PC-3 (cell line): ENCODE results near the gene RPS6KA2. TPM values are rescaled to one million over a fixed set of nuclear protein-coding genes. Genes with fewer than 3 reads are reported as not detected.

Source experiments
- ATAC-seq: fragments of 200-7000 bp; cut with Tn5 transposase; 2 replicates; pipeline ENCODE4 v1.9.1; 2020; ENCODE audit warnings: mild to moderate bottlenecking, moderate library complexity
- BruUV-seq: library from RNA; stranded (reverse); fragments of 400-500 nt; replicated peaks from 2 replicates; lab custom pipeline; 2021; lab: Mats Ljungman, UMichigan
- CTCF ChIA-PET: fragments of 300-600 bp; sonication (Branson Sonifier 250); formaldehyde crosslinking; loops from one replicate; lab custom pipeline; 2022; ENCODE audit warnings: antibody characterized with exemption; lab: Charles Lee
- POLR2A ChIA-PET: fragments of 300-600 bp; sonication (Branson Sonifier 250); formaldehyde crosslinking; loops from one replicate; lab custom pipeline; 2022; ENCODE audit warnings: antibody characterized with exemption; ENCODE audit not compliant: unreplicated experiment; lab: Charles Lee
- DNase-seq: peaks from one replicate; pipeline ENCODE4 v3.0.0-alpha.2; 2015
- H2AFZ ChIP-seq: fragments of 300-600 bp; sonication (generic); 2 replicates; pipeline ENCODE4 v1.6.0; 2016; ENCODE audit warnings: antibody characterized with exemption, low read length
- H3F3A ChIP-seq: fragments of 300-600 bp; sonication (generic); one replicate; pipeline ENCODE4 v1.6.0; 2017; ENCODE audit warnings: antibody characterized with exemption, low read length, control low read depth, mild to moderate bottlenecking; ENCODE audit not compliant: unreplicated experiment
- H3K27ac ChIP-seq: fragments of 300-600 bp; sonication (generic); 2 replicates; pipeline ENCODE4 v1.5.1; 2016; ENCODE audit warnings: mild to moderate bottlenecking, low read length
- H3K27me3 ChIP-seq: fragments of 300-600 bp; sonication (generic); 2 replicates; pipeline ENCODE4 v1.6.1; 2016; ENCODE audit warnings: low read length, mixed read lengths
- H3K36me3 ChIP-seq: fragments of 300-600 bp; sonication (generic); 2 replicates; pipeline ENCODE4 v1.6.1; 2016; ENCODE audit warnings: low read depth, mixed run types, low read length, mixed read lengths
- H3K4me1 ChIP-seq: fragments of 300-600 bp; sonication (generic); 2 replicates; pipeline ENCODE4 v1.5.1; 2016; ENCODE audit warnings: low read length; ENCODE audit not compliant: insufficient read depth
- H3K4me2 ChIP-seq: fragments of 300-600 bp; sonication (generic); 2 replicates; pipeline ENCODE4 v1.6.0; 2016; ENCODE audit warnings: low read length
- H3K4me3 ChIP-seq: fragments of 300-600 bp; sonication (generic); 2 replicates; pipeline ENCODE4 v1.5.1; 2016; ENCODE audit warnings: mild to moderate bottlenecking, low read length, mixed read lengths
- H3K79me2 ChIP-seq: fragments of 300-600 bp; sonication (generic); 2 replicates; pipeline ENCODE4 v1.6.1; 2017; ENCODE audit warnings: low read length, mixed read lengths
- H3K9ac ChIP-seq: fragments of 300-600 bp; sonication (generic); 2 replicates; pipeline ENCODE4 v1.6.0; 2016; ENCODE audit warnings: mild to moderate bottlenecking, low read length
- H3K9me2 ChIP-seq: fragments of 300-600 bp; sonication (generic); replicated peaks from 2 replicates; pipeline ENCODE4 v1.6.1; 2016; ENCODE audit warnings: mixed run types, low read length, mixed read lengths
- H3K9me3 ChIP-seq: fragments of 300-600 bp; sonication (generic); 2 replicates; pipeline ENCODE4 v1.6.1; 2016; ENCODE audit warnings: low read length, mixed read lengths
- H4K20me1 ChIP-seq: fragments of 300-600 bp; sonication (generic); 2 replicates; pipeline ENCODE4 v1.6.1; 2016; ENCODE audit warnings: low read length, mixed read lengths
- EZH2 ChIP-seq: fragments of 300-600 bp; sonication (generic); IDR thresholded peaks from one replicate; pipeline ENCODE4 v1.6.1; 2017; ENCODE audit warnings: antibody characterized with exemption, mild to moderate bottlenecking, low read length; ENCODE audit not compliant: unreplicated experiment
- EZH2phosphoT487 ChIP-seq: fragments of 300-600 bp; sonication (generic); IDR thresholded peaks from 2 replicates; pipeline ENCODE4 v1.6.1; 2018; ENCODE audit warnings: mild to moderate bottlenecking, antibody characterized with exemption, low read length, borderline replicate concordance
- intact Hi-C: fragments of 100-400 bp; cut with micrococcal nuclease; formaldehyde crosslinking; loops from 2 replicates; pipeline ENCODE4 v1.9.0; 2023
- total RNA-seq: library from RNA; depleted of rRNA; stranded (reverse); fragments of >200 nt; gene quantifications from 2 replicates; pipeline ENCODE4 v1.2.3, GENCODE V29; 2014
- TF ChIP-seq, protein P1 (sequence below): fragments of 300-600 bp; sonication (generic); conservative IDR thresholded peaks from 2 replicates; pipeline ENCODE4 v1.5.1; 2017; ENCODE audit warnings: antibody characterized with exemption, low read depth, mild to moderate bottlenecking, low read length

RPS6KA2 gene
- total RNA-seq, 1 experiment from 2014 or later = 5.1 TPM

DNA sequence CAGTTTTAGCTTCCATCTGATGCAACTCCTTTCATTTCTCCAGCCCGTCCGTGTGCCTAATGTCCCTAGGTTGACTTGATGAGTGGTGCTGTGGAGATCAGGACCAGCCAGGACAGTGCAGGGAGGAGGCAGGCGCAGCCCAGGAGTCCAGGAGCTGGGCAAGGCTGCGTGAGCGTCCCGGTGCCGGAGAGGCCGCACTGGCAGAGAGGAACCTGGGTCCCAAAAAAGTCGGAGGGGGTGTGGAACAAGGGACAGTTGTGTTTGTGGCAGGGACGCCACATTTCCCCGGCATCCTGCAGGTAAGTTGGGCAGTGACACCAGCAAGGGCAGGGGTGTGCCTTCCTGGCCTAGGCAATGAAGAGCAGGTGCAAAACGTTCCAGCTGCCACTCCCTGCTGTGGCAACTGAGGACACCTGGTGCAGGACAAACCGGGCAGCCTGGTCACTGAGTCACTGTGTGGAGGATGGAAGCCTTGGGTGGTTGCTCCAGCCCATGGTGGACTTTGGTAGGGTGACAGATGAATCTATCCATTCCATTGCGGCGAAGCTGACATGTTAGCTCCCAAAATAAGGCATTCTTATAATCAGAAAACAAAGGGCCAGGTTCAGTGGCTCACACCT lies 93.7 kb downstream of the RPS6KA2 start:
- ATAC-seq (no peak), DNase-seq (peak; percentile 20)
- H3K9ac ChIP-seq = no peak overlapping the region; the same call in 1 of the 2 replicates
- no peaks in the 10 kb centered on the region for H3K9me3 ChIP-seq
- no peak overlapping the region for H3K4me3 ChIP-seq
- intact Hi-C loops = loop anchor here (5.0 kb wide), 2 partner anchors 39 to 94 kb away; partner anchors contain the start of gene RPS6KA2
- CTCF ChIA-PET = no interaction called here
- no peak for TF ChIP-seq EZH2
- no peak for TF ChIP-seq EZH2phosphoT487
- TF ChIP-seq, protein P1, sequence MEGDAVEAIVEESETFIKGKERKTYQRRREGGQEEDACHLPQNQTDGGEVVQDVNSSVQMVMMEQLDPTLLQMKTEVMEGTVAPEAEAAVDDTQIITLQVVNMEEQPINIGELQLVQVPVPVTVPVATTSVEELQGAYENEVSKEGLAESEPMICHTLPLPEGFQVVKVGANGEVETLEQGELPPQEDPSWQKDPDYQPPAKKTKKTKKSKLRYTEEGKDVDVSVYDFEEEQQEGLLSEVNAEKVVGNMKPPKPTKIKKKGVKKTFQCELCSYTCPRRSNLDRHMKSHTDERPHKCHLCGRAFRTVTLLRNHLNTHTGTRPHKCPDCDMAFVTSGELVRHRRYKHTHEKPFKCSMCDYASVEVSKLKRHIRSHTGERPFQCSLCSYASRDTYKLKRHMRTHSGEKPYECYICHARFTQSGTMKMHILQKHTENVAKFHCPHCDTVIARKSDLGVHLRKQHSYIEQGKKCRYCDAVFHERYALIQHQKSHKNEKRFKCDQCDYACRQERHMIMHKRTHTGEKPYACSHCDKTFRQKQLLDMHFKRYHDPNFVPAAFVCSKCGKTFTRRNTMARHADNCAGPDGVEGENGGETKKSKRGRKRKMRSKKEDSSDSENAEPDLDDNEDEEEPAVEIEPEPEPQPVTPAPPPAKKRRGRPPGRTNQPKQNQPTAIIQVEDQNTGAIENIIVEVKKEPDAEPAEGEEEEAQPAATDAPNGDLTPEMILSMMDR = no peak
- no peaks in the 10 kb centered on the region for H4K20me1 ChIP-seq
- H3K27ac ChIP-seq = peak overlapping the region; percentile 10
- H2AFZ ChIP-seq = no peak overlapping the region
- H3K9me2 ChIP-seq = no peaks in the 10 kb centered on the region
- no peaks in the 10 kb centered on the region for H3K27me3 ChIP-seq
- peaks cover 3% of the 10 kb centered on the region for H3F3A ChIP-seq
- POLR2A ChIA-PET = no interaction called here
- H3K4me1 ChIP-seq = peaks cover 39% of the 10 kb centered on the region
- no peaks in the 10 kb centered on the region for H3K79me2 ChIP-seq
- H3K36me3 ChIP-seq = no peaks in the 10 kb centered on the region
- BruUV-seq = no TSS peak
- no peak overlapping the region for H3K4me2 ChIP-seq

DNA sequence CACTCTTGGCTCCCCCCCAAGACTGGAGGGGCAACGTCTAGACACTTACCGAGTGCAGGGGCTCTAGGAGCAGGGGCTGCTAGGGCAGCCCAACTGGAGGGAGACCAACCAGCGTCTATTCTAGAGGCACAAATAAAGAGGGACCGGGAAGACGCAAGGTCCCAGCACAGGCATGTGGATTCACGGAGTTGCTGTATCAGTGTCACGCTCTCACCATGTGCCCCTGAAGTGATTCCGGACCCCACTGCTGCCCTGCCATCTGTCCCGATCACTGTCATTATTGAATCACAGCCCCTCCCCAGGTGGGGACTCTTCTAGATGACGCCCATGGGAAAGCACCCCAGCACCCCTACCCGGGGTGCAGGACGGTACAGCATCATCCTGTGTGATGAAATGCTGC lies 94.7 kb downstream of the RPS6KA2 start:
- TF ChIP-seq EZH2 (no peak), EZH2phosphoT487 (no peak)
- TF ChIP-seq, protein P1 = no peak
- Histone ChIP-seq H3K27me3 (no peaks in the 10 kb centered on the region), H4K20me1 (no peaks in the 10 kb centered on the region), H3K27ac (no peak overlapping the region), H3K9ac (no peak overlapping the region), H3F3A (peaks cover 3% of the 10 kb centered on the region), H3K79me2 (no peaks in the 10 kb centered on the region), H3K36me3 (no peaks in the 10 kb centered on the region), H3K4me2 (no peak overlapping the region), H3K4me1 (peaks cover 39% of the 10 kb centered on the region), H3K9me3 (no peaks in the 10 kb centered on the region), H2AFZ (no peak overlapping the region), H3K4me3 (no peak overlapping the region), H3K9me2 (no peaks in the 10 kb centered on the region)
- CTCF ChIA-PET = no interaction called here
- intact Hi-C loops = loop anchor here (5.0 kb wide), 2 partner anchors 40 to 95 kb away; partner anchors contain the start of gene RPS6KA2
- BruUV-seq = no TSS peak
- DNase-seq (no peak), ATAC-seq (no peak)
- POLR2A ChIA-PET = no interaction called here
